Measurements from ENCODE around the gene ZNF236.

- TF ChIP-seq MAX (IDR thresholded peaks at IDR 0.05), result no peak
- TF ChIP-seq CTCF (IDR thresholded peaks at IDR 0.05; ENCODE audit: low read depth, low read length, missing input control), result no peak
- TF ChIP-seq TAF1 (conservative IDR thresholded peaks at IDR 0.05), result no peak
- TF ChIP-seq ZBTB33 (IDR thresholded peaks at IDR 0.05), result no peak
- no peak for TF ChIP-seq RAD21 (IDR thresholded peaks at IDR 0.05)
- TF ChIP-seq GABPA (IDR thresholded peaks at IDR 0.05 in 1 of 2, conservative IDR thresholded peaks at IDR 0.05 in 1 of 2), result no peak
Measured at GRCh38 chr18:76970770-76971559, 148.6 kb downstream of the ZNF236 start.

Data from liver (tissue), 3 donors.